Fibroblast of lung (primary cell): ENCODE data around the gene IDH2. TPM values are rescaled to one million over a fixed set of nuclear protein-coding genes. Genes with fewer than 3 reads are reported as not detected.

Experiments used
- DNase-seq, 2 donors: peaks; one replicate each; pipeline versions ENCODE4 v3.0.0 to v3.0.0-alpha.2; 2010; ENCODE audit warnings: low read depth in 2 of 2
- H2AFZ ChIP-seq: 2 replicates; pipeline ENCODE4 v1.5.1; 2012; ENCODE audit warnings: low read length, control low read depth, inconsistent platforms
- H3K27ac ChIP-seq: 2 replicates; pipeline ENCODE4 v1.5.1; 2011; ENCODE audit warnings: low read length, control low read depth; ENCODE audit not compliant: insufficient read depth
- H3K27me3 ChIP-seq: 2 replicates; pipeline ENCODE4 v1.5.1; 2011; ENCODE audit warnings: mild to moderate bottlenecking, low read length; ENCODE audit not compliant: control insufficient read depth, insufficient read depth
- H3K36me3 ChIP-seq: 2 replicates; pipeline ENCODE4 v1.5.1; 2011; ENCODE audit warnings: low read length; ENCODE audit not compliant: control insufficient read depth, insufficient read depth
- H3K4me1 ChIP-seq: 2 replicates; pipeline ENCODE4 v1.5.1; 2011; ENCODE audit warnings: low read length; ENCODE audit not compliant: control insufficient read depth, insufficient read depth; ENCODE audit errors: extremely low read depth
- H3K4me2 ChIP-seq: 2 replicates; pipeline ENCODE4 v1.5.1; 2011; ENCODE audit warnings: low read length, control low read depth; ENCODE audit not compliant: insufficient read depth; ENCODE audit errors: extremely low read depth
- H3K4me3 ChIP-seq, 4 experiments: fragments of 200-600 bp in 1 of 4; sonication (generic) in 1 of 4; replicated peaks in 1 of 4; 2 replicates each; pipeline ENCODE4 v1.5.1; 2011 to 2016; ENCODE audit warnings: low read length in 4 of 4, low read depth in 3 of 4, mild to moderate bottlenecking in 3 of 4, control low read depth in 2 of 4, inconsistent platforms in 1 of 4, mixed read lengths in 1 of 4; ENCODE audit not compliant: insufficient read depth in 1 of 4; ENCODE audit errors: control extremely low read depth in 1 of 4
- H3K79me2 ChIP-seq: 2 replicates; pipeline ENCODE4 v1.5.1; 2012; ENCODE audit warnings: mild to moderate bottlenecking, low read length, inconsistent platforms; ENCODE audit not compliant: control insufficient read depth, insufficient read depth
- H3K9ac ChIP-seq: 2 replicates; pipeline ENCODE4 v1.5.1; 2011; ENCODE audit warnings: mild to moderate bottlenecking, low read length, control low read depth; ENCODE audit not compliant: insufficient read depth
- H3K9me3 ChIP-seq: 2 replicates; pipeline ENCODE4 v1.5.1; 2012; ENCODE audit warnings: low read depth, low read length; ENCODE audit not compliant: control insufficient read depth, insufficient read depth
- H4K20me1 ChIP-seq: 2 replicates; pipeline ENCODE4 v1.5.1; 2011; ENCODE audit warnings: low read length; ENCODE audit not compliant: control insufficient read depth, insufficient read depth; ENCODE audit errors: extremely low read depth
- EZH2 ChIP-seq: IDR thresholded peaks from 2 replicates; pipeline ENCODE4 v1.5.1; 2012; ENCODE audit warnings: low read length, control low read depth, mild to moderate bottlenecking; ENCODE audit errors: missing control alignments
- polyA plus RNA-seq, 2 donors: library from polyadenylated mRNA; depleted of rRNA in 1 of 2; stranded (reverse) in 1 of 2; unstranded in 1 of 2; fragments of >200 nt; gene quantifications; 2 replicates each; pipeline ENCODE4 v1.2.1, GENCODE V29; 2011 to 2012; ENCODE audit warnings: missing spikeins in 1 of 2
- total RNA-seq: library from RNA; depleted of rRNA; stranded (reverse); fragments of >200 nt; gene quantifications from 2 replicates; pipeline ENCODE4 v1.2.1, GENCODE V29; 2014
- TF ChIP-seq, protein P1 (sequence below), 2 donors: IDR thresholded peaks in 1 of 2; conservative IDR thresholded peaks in 1 of 2; 1 replicate in 1 of 2; 2 replicates in 1 of 2; pipeline ENCODE4 v1.5.1; 2011 to 2012; ENCODE audit warnings: low read length in 2 of 2, control low read depth in 1 of 2, inconsistent platforms in 1 of 2, low read depth in 1 of 2, mild to moderate bottlenecking in 1 of 2

The IDH2 gene
- total and polyA plus RNA-seq, 2 donors (not counting 1 experiment from before 2014, with no cell fraction given) = 47.9 to 66.0 TPM

DNA sequence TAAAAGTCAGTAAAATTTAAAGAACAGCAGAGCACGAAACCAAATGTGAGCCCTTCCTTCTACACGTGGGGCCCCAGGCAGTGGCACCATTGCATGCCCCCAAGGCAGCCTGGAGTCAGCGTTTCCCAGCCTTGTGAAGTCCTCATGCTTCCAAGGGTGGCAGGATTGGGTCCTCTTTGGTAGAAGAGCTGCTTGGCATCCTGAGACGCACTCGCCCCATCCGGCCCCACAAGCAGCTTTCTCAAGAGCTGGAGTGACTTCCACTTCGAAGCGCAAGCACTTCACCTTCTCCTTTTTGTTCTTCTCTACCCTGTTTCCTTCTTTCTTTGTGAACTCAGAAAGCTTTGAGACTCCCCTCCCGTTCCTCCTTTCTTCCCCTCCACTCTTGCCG is 66.4 kb downstream of the IDH2 start:
- no peak overlapping the region for H3K27ac ChIP-seq
- H3K27me3 ChIP-seq = no peaks in the 10 kb centered on the region
- no peak for DNase-seq
- TF ChIP-seq, protein P1, sequence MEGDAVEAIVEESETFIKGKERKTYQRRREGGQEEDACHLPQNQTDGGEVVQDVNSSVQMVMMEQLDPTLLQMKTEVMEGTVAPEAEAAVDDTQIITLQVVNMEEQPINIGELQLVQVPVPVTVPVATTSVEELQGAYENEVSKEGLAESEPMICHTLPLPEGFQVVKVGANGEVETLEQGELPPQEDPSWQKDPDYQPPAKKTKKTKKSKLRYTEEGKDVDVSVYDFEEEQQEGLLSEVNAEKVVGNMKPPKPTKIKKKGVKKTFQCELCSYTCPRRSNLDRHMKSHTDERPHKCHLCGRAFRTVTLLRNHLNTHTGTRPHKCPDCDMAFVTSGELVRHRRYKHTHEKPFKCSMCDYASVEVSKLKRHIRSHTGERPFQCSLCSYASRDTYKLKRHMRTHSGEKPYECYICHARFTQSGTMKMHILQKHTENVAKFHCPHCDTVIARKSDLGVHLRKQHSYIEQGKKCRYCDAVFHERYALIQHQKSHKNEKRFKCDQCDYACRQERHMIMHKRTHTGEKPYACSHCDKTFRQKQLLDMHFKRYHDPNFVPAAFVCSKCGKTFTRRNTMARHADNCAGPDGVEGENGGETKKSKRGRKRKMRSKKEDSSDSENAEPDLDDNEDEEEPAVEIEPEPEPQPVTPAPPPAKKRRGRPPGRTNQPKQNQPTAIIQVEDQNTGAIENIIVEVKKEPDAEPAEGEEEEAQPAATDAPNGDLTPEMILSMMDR (conservative IDR thresholded peaks at IDR 0.05 in 1 of 2, IDR thresholded peaks at IDR 0.05 in 1 of 2; ENCODE audit: low read depth in 1 of 2, low read length in 2 of 2) = no peak
- no peak for TF ChIP-seq EZH2
- H3K9me3 ChIP-seq = no peaks in the 10 kb centered on the region
- H3K79me2 ChIP-seq = peaks cover 21% of the 10 kb centered on the region
- no peaks in the 10 kb centered on the region for H3K36me3 ChIP-seq
- no peaks in the 10 kb centered on the region for H4K20me1 ChIP-seq
- H3K4me2 ChIP-seq = no peak overlapping the region
- no peak overlapping the region for H3K9ac ChIP-seq
- H3K4me1 ChIP-seq = peaks cover 32% of the 10 kb centered on the region
- H2AFZ ChIP-seq = no peak overlapping the region
- no peak overlapping the region for H3K4me3 ChIP-seq

DNA sequence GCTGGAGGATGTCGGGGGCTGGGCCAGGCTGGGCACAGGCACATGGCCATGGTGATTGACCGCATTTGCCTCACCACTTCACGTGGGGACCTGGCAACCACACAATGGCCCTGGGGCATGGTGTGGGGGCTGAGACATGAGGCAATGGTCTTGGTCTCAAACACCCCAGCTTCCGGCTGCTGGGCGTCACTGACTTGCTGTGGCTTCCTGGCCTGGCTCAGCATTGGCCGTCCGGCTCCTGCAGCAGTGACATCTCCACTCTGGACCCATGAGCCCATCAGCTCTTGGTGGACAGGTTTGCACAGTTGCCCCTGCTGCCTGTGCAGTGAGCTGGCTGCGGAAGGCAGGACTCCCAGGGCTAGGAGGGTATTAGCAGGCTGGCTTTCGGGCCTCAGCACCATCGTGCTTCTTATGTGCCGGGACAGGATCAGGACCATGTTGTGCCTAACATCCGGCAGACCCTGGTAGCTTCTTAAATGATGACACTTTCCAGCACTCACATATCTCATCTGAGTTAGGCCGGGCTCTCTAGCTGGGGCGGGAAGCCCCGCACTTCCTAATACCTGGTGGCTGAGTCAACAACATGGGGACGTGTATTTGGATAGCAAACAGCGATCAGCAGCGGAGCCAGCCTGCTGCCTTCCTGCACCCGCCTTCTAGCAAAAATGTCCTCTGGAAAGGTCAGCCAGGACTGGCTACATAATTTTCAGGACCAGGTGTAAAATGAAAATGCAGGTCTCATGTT is 67.0 kb downstream of the IDH2 start:
- H3K9ac ChIP-seq = no peak overlapping the region

DNA sequence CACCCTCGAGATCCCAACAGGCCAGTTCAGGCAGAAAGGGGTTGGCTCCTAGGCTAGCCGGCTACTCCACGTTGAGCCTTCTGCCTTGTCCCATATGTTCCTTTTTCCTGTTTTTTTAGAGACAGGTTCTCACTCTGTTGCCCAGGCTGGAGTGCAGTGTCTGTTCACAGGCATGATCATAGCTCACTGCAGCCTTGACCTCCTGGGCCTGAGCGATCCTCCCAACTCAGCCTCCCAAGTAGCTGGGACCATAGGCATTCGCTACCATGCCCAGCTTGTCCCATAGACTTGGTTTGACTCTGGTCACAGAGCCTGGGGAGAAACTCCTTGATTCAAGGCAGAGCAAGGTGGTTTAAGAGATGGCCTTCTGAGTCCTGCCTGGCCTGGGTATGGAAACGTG is 68.8 kb downstream of the IDH2 start:
- H3K4me1 ChIP-seq = peaks cover 32% of the 10 kb centered on the region
- no peaks in the 10 kb centered on the region for H3K9me3 ChIP-seq
- no peak overlapping the region for H2AFZ ChIP-seq
- no peak overlapping the region for H3K4me3 ChIP-seq
- H3K9ac ChIP-seq = no peak overlapping the region
- DNase-seq = no peak
- no peak for TF ChIP-seq EZH2
- TF ChIP-seq, protein P1 (conservative IDR thresholded peaks at IDR 0.05 in 1 of 2, IDR thresholded peaks at IDR 0.05 in 1 of 2; ENCODE audit: low read depth in 1 of 2, low read length in 2 of 2) = no peak
- peak overlapping the region; percentile 39 for H3K27ac ChIP-seq
- H4K20me1 ChIP-seq = no peaks in the 10 kb centered on the region
- peaks cover 19% of the 10 kb centered on the region for H3K79me2 ChIP-seq
- H3K27me3 ChIP-seq = no peaks in the 10 kb centered on the region
- H3K4me2 ChIP-seq = no peak overlapping the region
- H3K36me3 ChIP-seq = no peaks in the 10 kb centered on the region

More for the DNA sequence above, 67.0 kb downstream of the IDH2 start:
- H3K36me3 ChIP-seq = no peaks in the 10 kb centered on the region
- H3K9me3 ChIP-seq = no peaks in the 10 kb centered on the region
- no peak overlapping the region for H2AFZ ChIP-seq
- no peak overlapping the region for H3K4me3 ChIP-seq
- H4K20me1 ChIP-seq = no peaks in the 10 kb centered on the region
- H3K4me1 ChIP-seq = peaks cover 32% of the 10 kb centered on the region
- no peak overlapping the region for H3K4me2 ChIP-seq
- no peaks in the 10 kb centered on the region for H3K27me3 ChIP-seq
- TF ChIP-seq, protein P1 (conservative IDR thresholded peaks at IDR 0.05 in 1 of 2, IDR thresholded peaks at IDR 0.05 in 1 of 2; ENCODE audit: low read depth in 1 of 2, low read length in 2 of 2) = no peak
- TF ChIP-seq EZH2 = no peak
- DNase-seq = peak; percentile 17 to 80
- peak overlapping the region; percentile 62 for H3K27ac ChIP-seq
- H3K79me2 ChIP-seq = peaks cover 21% of the 10 kb centered on the region

Other genes starting within 250 kb of the IDH2 start
- gene AP3S2, start 208.5 kb downstream of the IDH2 start, total RNA-seq = 49.1 and 69.5 TPM in 2 replicates
- 44.5 and 54.4 TPM in 2 replicates for gene AP3S2, start 208.5 kb downstream of the IDH2 start, polyA plus RNA-seq
- gene ARPIN, start 189.5 kb downstream of the IDH2 start, total RNA-seq = 13.2 and 13.9 TPM in 2 replicates
- gene ARPIN, start 189.5 kb downstream of the IDH2 start, polyA plus RNA-seq = 13.4 and 16.6 TPM in 2 replicates
- gene ZNF710, start 101.1 kb downstream of the IDH2 start, total RNA-seq = 5.9 and 9.4 TPM in 2 replicates
- 2.1 and 2.2 TPM in 2 replicates for gene ZNF710, start 101.1 kb downstream of the IDH2 start, polyA plus RNA-seq
- gene SEMA4B, start 98.9 kb upstream of the IDH2 start, total RNA-seq = 14.1 and 30.4 TPM in 2 replicates
- 9.5 and 12.8 TPM in 2 replicates for gene SEMA4B, start 98.9 kb upstream of the IDH2 start, polyA plus RNA-seq
- 17.7 and 27.7 TPM in 2 replicates for gene CIB1, start 131.5 kb upstream of the IDH2 start, total RNA-seq
- 42.7 and 62.2 TPM in 2 replicates for gene CIB1, start 131.5 kb upstream of the IDH2 start, polyA plus RNA-seq
- gene GDPGP1, start 131.7 kb upstream of the IDH2 start, total RNA-seq = 6.2 and 9.7 TPM in 2 replicates
- gene GDPGP1, start 131.7 kb upstream of the IDH2 start, polyA plus RNA-seq = 1.9 and 2.5 TPM in 2 replicates
- under 0.01 TPM in 1 of 2 replicates, not detected in the other for gene TTLL13, start 147.1 kb upstream of the IDH2 start, total RNA-seq
- gene TTLL13, start 147.1 kb upstream of the IDH2 start, polyA plus RNA-seq = 0.03 and 0.08 TPM in 2 replicates
- 96.1 and 96.8 TPM in 2 replicates for gene NGRN, start 163.2 kb upstream of the IDH2 start, total RNA-seq
- 55.3 and 58.7 TPM in 2 replicates for gene NGRN, start 163.2 kb upstream of the IDH2 start, polyA plus RNA-seq
- gene ZNF774, start 249.8 kb upstream of the IDH2 start, total RNA-seq = 1.3 and 1.8 TPM in 2 replicates
- 1.2 and 1.3 TPM in 2 replicates for gene ZNF774, start 249.8 kb upstream of the IDH2 start, polyA plus RNA-seq